Measurements from ENCODE around the gene ZNF568. TPM values are rescaled to one million over a fixed set of nuclear protein-coding genes. Genes with fewer than 3 reads are reported as not detected.

The ZNF568 gene
- total and polyA plus RNA-seq, 3 experiments from 2014 or later = 8.7 to 10.9 (median 10.4) TPM

- DNase-seq = peak in 1 of 5 donors; percentile 47
- Histone ChIP-seq H3K36me3 (ENCODE audit: insufficient read depth, low read length) (no peaks in the 10 kb centered on the region), H3K27me3 (ENCODE audit: insufficient read depth, low read length, poor library complexity, severe bottlenecking) (no peaks in the 10 kb centered on the region), H3K27ac (ENCODE audit: low read depth, low read length) (no peak overlapping the region), H3K4me3 (ENCODE audit: low read length) (peak overlapping the region; percentile 72), H3K4me1 (ENCODE audit: insufficient read depth, low read length) (peaks cover 16% of the 10 kb centered on the region), H3K9me3 (ENCODE audit: low read length) (no peaks in the 10 kb centered on the region)
- POLR2A ChIA-PET = interaction anchor here (0.5 kb wide), 1 partner anchor 46 kb away, joined by 3 read pairs; no protein-coding TSS in a partner anchor
- peaks cover 13 to 39% (median 20%) of the 10 kb centered on the region in 3 donors for H3K4me1 Mint-ChIP-seq
- CTCF ChIA-PET = interaction anchor here (1.0 to 1.5 kb wide), 2 partner anchors 10 to 13 kb away, joined by 3 read pairs; no protein-coding TSS in a partner anchor
- peak overlapping the region; percentile 92 to 99 (median 95) for H3K4me3 Mint-ChIP-seq
- no peaks in the 10 kb centered on the region for H3K27me3 Mint-ChIP-seq
- H3K27ac Mint-ChIP-seq = peak overlapping the region; percentile 62 to 96 (median 93)
- H3K36me3 Mint-ChIP-seq = peaks cover 16 to 40% (median 39%) of the 10 kb centered on the region in 3 donors
- H3K9me3 Mint-ChIP-seq = peaks cover 0 to 14% (median 4%) of the 10 kb centered on the region in 5 donors
These were observed 57.7 kb downstream of the ZNF568 start for GRCh38 chr19:36973844-36974195.

GRCh38 chr19:36986131-36986530 lies 70.0 kb downstream of the ZNF568 start:
- CTCF ChIA-PET = no interaction called here

GRCh38 chr19:36986601-36987000 lies 70.5 kb downstream of the ZNF568 start:
- Mint-ChIP-seq H3K4me1 (no peaks in the 10 kb centered on the region), H3K4me3 (no peak overlapping the region), H3K9me3 (peaks cover 33 to 81% (median 41%) of the 10 kb centered on the region in 5 donors), H3K36me3 (peaks cover 45 to 86% (median 79%) of the 10 kb centered on the region in 3 donors), H3K27ac (no peak overlapping the region), H3K27me3 (peaks cover 0 to 2% of the 10 kb centered on the region in 2 donors)
- H3K27me3 ChIP-seq (ENCODE audit: insufficient read depth, low read length, poor library complexity, severe bottlenecking) = no peaks in the 10 kb centered on the region
- no peak overlapping the region for H3K4me3 ChIP-seq (ENCODE audit: low read length)
- H3K4me1 ChIP-seq (ENCODE audit: insufficient read depth, low read length) = no peaks in the 10 kb centered on the region
- peaks cover 6% of the 10 kb centered on the region for H3K9me3 ChIP-seq (ENCODE audit: low read length)
- no peak overlapping the region for H3K27ac ChIP-seq (ENCODE audit: low read depth, low read length)
- CTCF ChIA-PET = no interaction called here
- POLR2A ChIA-PET = no interaction called here
- DNase-seq = no peak
- peaks cover 5% of the 10 kb centered on the region for H3K36me3 ChIP-seq (ENCODE audit: insufficient read depth, low read length)

More at GRCh38 chr19:36986131-36986530, 70.0 kb downstream of the ZNF568 start:
- H3K36me3 ChIP-seq (ENCODE audit: insufficient read depth, low read length) = peaks cover under 1% of the 10 kb centered on the region
- Mint-ChIP-seq H3K4me1 (no peaks in the 10 kb centered on the region), H3K9me3 (peaks cover 29 to 79% (median 36%) of the 10 kb centered on the region in 5 donors), H3K27me3 (peaks cover 0 to 2% of the 10 kb centered on the region in 2 donors), H3K36me3 (peaks cover 43 to 86% (median 79%) of the 10 kb centered on the region in 3 donors), H3K4me3 (no peak overlapping the region), H3K27ac (no peak overlapping the region)
- H3K9me3 ChIP-seq (ENCODE audit: low read length) = peaks cover 8% of the 10 kb centered on the region
- H3K27me3 ChIP-seq (ENCODE audit: insufficient read depth, low read length, poor library complexity, severe bottlenecking) = no peaks in the 10 kb centered on the region
- H3K27ac ChIP-seq (ENCODE audit: low read depth, low read length) = no peak overlapping the region
- no peak for DNase-seq
- no peak overlapping the region for H3K4me3 ChIP-seq (ENCODE audit: low read length)
- no peaks in the 10 kb centered on the region for H3K4me1 ChIP-seq (ENCODE audit: insufficient read depth, low read length)
- POLR2A ChIA-PET = no interaction called here

- no peak overlapping the region for H3K27ac Mint-ChIP-seq
- Histone ChIP-seq H3K4me1 (ENCODE audit: insufficient read depth, low read length) (no peaks in the 10 kb centered on the region), H3K36me3 (ENCODE audit: insufficient read depth, low read length) (peaks cover 7% of the 10 kb centered on the region), H3K9me3 (ENCODE audit: low read length) (peaks cover 6% of the 10 kb centered on the region), H3K27me3 (ENCODE audit: insufficient read depth, low read length, poor library complexity, severe bottlenecking) (no peaks in the 10 kb centered on the region), H3K27ac (ENCODE audit: low read depth, low read length) (no peak overlapping the region), H3K4me3 (ENCODE audit: low read length) (no peak overlapping the region)
- H3K4me1 Mint-ChIP-seq = no peaks in the 10 kb centered on the region
- H3K9me3 Mint-ChIP-seq = peaks cover 33 to 83% (median 44%) of the 10 kb centered on the region in 5 donors
- CTCF ChIA-PET = no interaction called here
- no peak for DNase-seq
- POLR2A ChIA-PET = no interaction called here
- peaks cover 44 to 86% (median 81%) of the 10 kb centered on the region in 3 donors for H3K36me3 Mint-ChIP-seq
- H3K27me3 Mint-ChIP-seq = peaks cover 0 to 4% of the 10 kb centered on the region in 2 donors
- no peak overlapping the region for H3K4me3 Mint-ChIP-seq
These were observed 71.0 kb downstream of the ZNF568 start for GRCh38 chr19:36987091-36987490.

GRCh38 chr19:36997152-36997842 lies 81.2 kb downstream of the ZNF568 start:
- ChIA-PET POLR2A (interaction anchor here (0.7 kb wide), 1 partner anchor 509 kb away, joined by 4 read pairs; no protein-coding TSS in a partner anchor), CTCF (no interaction called here)
- Mint-ChIP-seq H3K36me3 (peaks cover 48 to 65% (median 57%) of the 10 kb centered on the region in 3 donors), H3K27ac (peak overlapping the region in 1 of 8 donors; percentile 32), H3K9me3 (peaks cover 56 to 89% (median 76%) of the 10 kb centered on the region in 5 donors), H3K4me3 (no peak overlapping the region), H3K27me3 (no peaks in the 10 kb centered on the region), H3K4me1 (no peaks in the 10 kb centered on the region)
- no peak for DNase-seq
- H3K9me3 ChIP-seq (ENCODE audit: low read length) = peaks cover 16% of the 10 kb centered on the region
- H3K27ac ChIP-seq (ENCODE audit: low read depth, low read length) = no peak overlapping the region
- H3K36me3 ChIP-seq (ENCODE audit: insufficient read depth, low read length) = peaks cover 28% of the 10 kb centered on the region
- H3K27me3 ChIP-seq (ENCODE audit: insufficient read depth, low read length, poor library complexity, severe bottlenecking) = no peaks in the 10 kb centered on the region
- H3K4me3 ChIP-seq (ENCODE audit: low read length) = no peak overlapping the region
- H3K4me1 ChIP-seq (ENCODE audit: insufficient read depth, low read length) = no peaks in the 10 kb centered on the region

GRCh38 chr19:36997843-36998235 lies 81.7 kb downstream of the ZNF568 start:
- DNase-seq = no peak
- Mint-ChIP-seq H3K27ac (peak overlapping the region in 1 of 8 donors; percentile 32), H3K9me3 (peaks cover 51 to 87% (median 74%) of the 10 kb centered on the region in 5 donors), H3K27me3 (no peaks in the 10 kb centered on the region), H3K4me1 (no peaks in the 10 kb centered on the region), H3K4me3 (no peak overlapping the region), H3K36me3 (peaks cover 43 to 59% (median 52%) of the 10 kb centered on the region in 3 donors)
- peaks cover 22% of the 10 kb centered on the region for H3K36me3 ChIP-seq (ENCODE audit: insufficient read depth, low read length)
- H3K4me1 ChIP-seq (ENCODE audit: insufficient read depth, low read length) = no peaks in the 10 kb centered on the region
- no peak overlapping the region for H3K4me3 ChIP-seq (ENCODE audit: low read length)
- ChIA-PET POLR2A (interaction anchor here (0.7 kb wide), 1 partner anchor 510 kb away, joined by 4 read pairs; no protein-coding TSS in a partner anchor), CTCF (no interaction called here)
- no peaks in the 10 kb centered on the region for H3K27me3 ChIP-seq (ENCODE audit: insufficient read depth, low read length, poor library complexity, severe bottlenecking)
- H3K27ac ChIP-seq (ENCODE audit: low read depth, low read length) = no peak overlapping the region
- peaks cover 16% of the 10 kb centered on the region for H3K9me3 ChIP-seq (ENCODE audit: low read length)

- H3K4me3 ChIP-seq (ENCODE audit: low read length) = no peak overlapping the region
- H3K27me3 Mint-ChIP-seq = no peaks in the 10 kb centered on the region
- H3K4me1 ChIP-seq (ENCODE audit: insufficient read depth, low read length) = no peaks in the 10 kb centered on the region
- POLR2A ChIA-PET = interaction anchor here (0.7 kb wide), 1 partner anchor 32 kb away, joined by 3 read pairs; no protein-coding TSS in a partner anchor
- H3K36me3 ChIP-seq (ENCODE audit: insufficient read depth, low read length) = peaks cover 18% of the 10 kb centered on the region
- no peaks in the 10 kb centered on the region for H3K4me1 Mint-ChIP-seq
- CTCF ChIA-PET = no interaction called here
- H3K27me3 ChIP-seq (ENCODE audit: insufficient read depth, low read length, poor library complexity, severe bottlenecking) = no peaks in the 10 kb centered on the region
- H3K4me3 Mint-ChIP-seq = no peak overlapping the region
- peaks cover 18% of the 10 kb centered on the region for H3K9me3 ChIP-seq (ENCODE audit: low read length)
- H3K9me3 Mint-ChIP-seq = peaks cover 40 to 80% (median 65%) of the 10 kb centered on the region in 5 donors
- no peak overlapping the region for H3K27ac ChIP-seq (ENCODE audit: low read depth, low read length)
- H3K36me3 Mint-ChIP-seq = peaks cover 30 to 45% (median 38%) of the 10 kb centered on the region in 3 donors
- no peak overlapping the region for H3K27ac Mint-ChIP-seq
- no peak for DNase-seq
These were observed 83.2 kb downstream of the ZNF568 start for GRCh38 chr19:36999313-36999712.

- Mint-ChIP-seq H3K36me3 (peaks cover 4 to 14% (median 11%) of the 10 kb centered on the region in 3 donors), H3K27me3 (peaks cover 0 to 3% of the 10 kb centered on the region in 2 donors), H3K4me1 (peaks cover 0 to 8% (median 0%) of the 10 kb centered on the region in 3 donors), H3K9me3 (peaks cover 8 to 66% (median 39%) of the 10 kb centered on the region in 5 donors), H3K4me3 (peak overlapping the region in 6 of 7 donors; percentile 7 to 85 (median 60)), H3K27ac (peak overlapping the region in 1 of 8 donors; percentile 70)
- Histone ChIP-seq H3K4me1 (ENCODE audit: insufficient read depth, low read length) (no peaks in the 10 kb centered on the region), H3K27me3 (ENCODE audit: insufficient read depth, low read length, poor library complexity, severe bottlenecking) (no peaks in the 10 kb centered on the region), H3K4me3 (ENCODE audit: low read length) (no peak overlapping the region), H3K9me3 (ENCODE audit: low read length) (peaks cover 5% of the 10 kb centered on the region), H3K36me3 (ENCODE audit: insufficient read depth, low read length) (no peaks in the 10 kb centered on the region), H3K27ac (ENCODE audit: low read depth, low read length) (no peak overlapping the region)
- DNase-seq = peak in 4 of 5 donors; percentile 4 to 70 (median 20)
- CTCF ChIA-PET = no interaction called here
- POLR2A ChIA-PET = no interaction called here
These were observed 91.6 kb downstream of the ZNF568 start for GRCh38 chr19:37007587-37008220.
